KBM-7 (cell line): ENCODE data around the gene HEBP1.

Experiments used
- DNase-seq: peaks from one replicate; pipeline ENCODE4 v3.0.0-alpha.2; 2015
- in situ Hi-C: fragments of 300-500 bp; cut with MboI; formaldehyde crosslinking; loops from 2 replicates; pipeline ENCODE4 v1.14.3; 2020; ENCODE audit warnings: low sequenced_read_pairs, low pct_unique_long_range_greater_than_20kb, mixed read lengths

Gene HEBP1

DNA sequence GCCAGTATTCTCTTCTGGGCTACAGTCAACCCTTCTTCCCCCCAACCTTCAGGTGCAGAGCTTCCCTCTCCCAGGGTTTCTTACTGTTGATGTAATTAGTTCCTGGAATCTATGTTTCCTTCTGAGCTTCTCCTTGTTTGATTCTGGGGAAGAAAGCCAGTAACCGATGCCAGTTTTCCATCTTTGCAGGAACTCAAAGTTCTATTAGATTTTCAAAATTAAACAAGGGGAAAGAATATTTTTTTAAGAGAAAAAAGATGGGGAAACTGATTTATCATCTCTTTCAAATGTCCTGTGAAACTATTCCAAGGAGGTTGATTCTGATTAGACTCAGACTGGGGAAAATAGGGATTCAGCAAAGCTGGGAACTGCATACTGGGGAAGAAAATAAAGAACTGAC lies 26.2 kb upstream of the HEBP1 start:
- in situ Hi-C loops: no loop called here
- no peak for DNase-seq

DNA sequence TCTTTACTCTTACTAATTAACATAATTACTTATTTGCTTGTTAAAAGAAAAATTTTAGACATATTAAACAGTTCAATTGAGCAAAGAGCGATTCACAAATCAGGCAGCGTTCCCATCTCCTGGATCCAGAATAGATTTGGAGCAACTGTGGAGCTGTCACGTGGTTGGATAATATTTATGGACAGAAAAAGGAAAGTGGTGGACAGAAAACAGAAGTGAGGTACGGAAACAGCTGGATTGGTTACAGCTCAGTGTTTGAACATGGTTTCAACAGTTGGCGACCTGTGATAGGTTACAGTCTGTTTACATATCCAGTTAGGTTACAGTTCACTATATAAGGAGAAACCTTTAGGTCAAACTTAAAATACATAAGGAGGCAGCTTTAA lies 24.5 kb upstream of the HEBP1 start:
- in situ Hi-C loops: no loop called here
- DNase-seq: peak; percentile 34

DNA sequence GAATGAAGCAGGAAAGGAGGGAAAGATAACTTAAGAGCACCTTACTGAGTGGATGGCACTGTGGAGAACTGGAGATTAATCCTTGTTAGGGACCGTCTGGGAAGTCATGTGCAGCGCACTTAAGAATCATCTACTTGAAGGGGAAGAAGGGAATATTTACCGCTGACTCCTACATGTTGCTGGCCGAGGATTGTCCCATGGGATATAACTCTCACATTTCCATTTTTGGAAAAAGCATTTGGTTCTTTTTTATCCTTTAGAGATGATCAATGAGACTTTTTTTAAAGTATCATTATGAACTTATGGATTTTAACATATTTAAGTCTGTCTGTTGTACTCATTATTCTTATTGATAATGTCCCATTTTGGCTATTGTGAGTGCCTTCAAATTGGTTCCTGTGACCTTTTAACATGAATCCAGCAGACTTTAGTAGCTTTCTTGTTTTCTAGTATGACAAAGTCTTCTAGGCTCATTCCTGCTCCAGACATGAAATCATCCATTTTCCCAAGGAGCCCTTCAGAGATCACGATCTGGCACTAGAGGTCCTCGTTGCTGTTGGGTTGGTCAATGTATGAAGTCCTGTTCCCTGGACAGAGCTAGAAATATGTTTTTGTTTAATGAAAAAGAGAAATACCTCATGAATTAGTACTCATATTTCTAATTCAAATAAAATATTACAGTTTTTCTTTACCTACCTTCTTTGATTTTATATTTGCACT lies 23.9 kb upstream of the HEBP1 start:
- DNase-seq: peak; percentile 55
- in situ Hi-C loops: no loop called here

DNA sequence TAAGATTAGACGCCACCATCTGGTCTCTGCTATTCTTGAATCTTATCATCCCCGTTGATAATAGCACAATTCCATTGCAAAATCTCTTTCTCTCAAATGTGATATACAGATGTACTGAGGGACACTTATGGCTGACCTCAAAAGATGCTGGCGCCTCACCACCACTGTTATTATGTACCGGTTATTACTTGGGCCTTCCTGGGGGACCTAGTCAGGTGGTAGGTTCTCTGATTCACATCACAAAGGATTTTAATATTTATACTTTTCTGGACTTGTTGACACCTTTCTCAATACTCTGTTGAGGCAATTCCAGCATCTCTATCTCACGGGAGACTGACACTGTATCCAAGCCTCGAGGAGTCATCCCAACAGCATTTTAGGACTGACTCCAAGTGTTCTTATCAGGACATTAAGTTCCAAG lies 22.8 kb upstream of the HEBP1 start:
- in situ Hi-C loops: no loop called here
- DNase-seq: no peak

DNA sequence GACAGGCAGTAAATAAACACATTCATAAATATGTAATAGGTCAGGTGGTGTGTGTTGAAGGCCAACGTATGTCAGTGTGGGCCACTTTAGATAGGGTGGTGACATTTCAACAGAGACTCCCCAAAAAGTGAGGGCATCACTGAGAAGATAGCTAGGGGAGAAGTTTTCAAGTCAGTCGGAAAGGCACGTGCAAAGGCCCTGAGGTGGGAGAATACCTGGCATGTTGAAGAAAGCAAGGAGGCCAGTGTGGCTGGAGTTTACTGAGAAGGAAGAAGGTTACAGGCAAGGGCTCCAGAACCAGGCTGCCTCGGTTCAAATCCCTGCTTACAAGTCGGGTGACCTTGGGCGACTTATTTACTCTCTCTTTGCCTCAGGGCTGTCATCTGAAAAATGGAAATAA lies 11.0 kb upstream of the HEBP1 start:
- in situ Hi-C loops: no loop called here
- no peak for DNase-seq

DNA sequence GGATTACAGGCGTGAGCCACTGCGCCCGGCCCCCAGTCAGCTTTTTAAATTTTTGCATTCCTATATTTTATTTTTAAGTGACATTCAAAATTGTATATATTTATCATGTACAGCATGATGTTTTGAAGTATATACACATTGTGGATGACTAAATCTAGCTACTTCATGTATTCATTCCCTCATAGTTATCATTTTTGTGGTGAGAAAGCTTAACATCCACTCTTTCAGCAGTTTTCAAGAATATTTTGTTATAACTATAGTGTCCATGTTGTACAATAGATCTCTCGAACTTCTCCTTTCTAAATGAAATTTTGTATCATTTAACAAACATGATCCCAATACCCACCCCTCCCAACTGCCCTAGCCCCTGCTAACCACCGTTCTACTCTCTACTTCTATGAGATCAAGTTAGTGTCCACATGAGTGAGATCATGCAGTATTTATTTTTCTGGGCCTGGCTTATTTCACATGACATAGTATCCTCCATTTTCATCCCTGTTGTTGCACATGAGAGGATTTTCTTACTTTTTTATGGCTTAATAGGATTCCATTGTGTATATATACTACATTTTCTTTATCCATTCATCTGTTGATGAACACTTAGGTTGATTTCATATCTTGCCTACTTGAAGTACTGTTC lies 8.8 kb upstream of the HEBP1 start:
- in situ Hi-C loops: no loop called here

DNA sequence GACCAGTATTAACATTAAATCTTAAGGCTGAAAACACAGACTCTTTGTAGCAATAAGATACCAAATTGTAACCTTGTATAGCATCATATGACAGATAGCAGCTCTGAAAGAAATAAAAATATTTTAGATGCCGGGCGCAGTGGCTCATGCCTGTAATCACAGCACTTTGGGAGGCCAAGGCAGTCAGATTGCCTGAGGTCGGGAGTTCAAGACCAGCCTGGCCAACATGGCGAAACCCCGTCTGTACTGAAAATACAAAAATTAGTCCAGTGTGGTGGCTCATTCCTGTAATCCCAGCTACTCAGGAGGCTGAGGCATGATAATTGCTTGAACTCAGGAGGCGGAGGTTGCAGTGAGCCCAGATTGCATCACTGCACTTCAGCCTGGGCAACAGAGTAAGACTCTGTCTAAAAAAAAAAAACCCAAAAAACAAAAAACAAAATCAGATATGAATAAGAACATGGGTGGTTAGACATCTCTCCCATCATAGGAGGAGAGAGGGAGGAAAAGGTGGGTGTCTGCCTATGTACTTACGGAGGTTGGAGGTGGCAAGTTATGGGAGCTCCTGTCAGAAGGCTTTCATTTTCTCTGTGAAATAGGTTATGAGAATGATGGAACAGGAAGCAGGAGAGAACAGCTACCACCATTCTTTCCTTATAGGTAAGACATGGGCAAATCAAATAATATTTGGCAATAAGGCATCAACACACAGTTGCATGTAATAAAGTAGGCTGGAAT lies 7.6 kb upstream of the HEBP1 start:
- in situ Hi-C loops: no loop called here
- no peak for DNase-seq

More for the DNA sequence above, 8.8 kb upstream of the HEBP1 start:
- DNase-seq: no peak

DNA sequence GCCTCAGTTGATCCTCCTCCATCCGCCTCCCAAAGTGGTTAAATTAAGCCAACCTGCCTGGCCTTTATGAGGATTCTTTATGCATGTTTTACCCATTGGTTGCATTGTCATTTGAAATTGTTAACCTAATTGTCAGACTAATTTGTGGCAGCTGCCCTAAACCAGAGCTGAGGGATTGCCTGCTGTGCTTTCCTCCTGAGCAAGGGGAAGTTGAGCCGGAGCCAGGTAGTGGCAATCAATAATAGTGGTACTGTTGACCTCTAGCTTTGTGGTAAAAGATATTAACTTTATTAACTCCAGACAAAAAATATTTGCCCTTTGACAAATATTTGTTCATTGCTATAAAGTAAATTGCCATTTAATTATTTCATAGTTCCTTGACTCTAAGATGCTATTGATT lies 5.6 kb upstream of the HEBP1 start:
- in situ Hi-C loops: no loop called here
- no peak for DNase-seq

DNA sequence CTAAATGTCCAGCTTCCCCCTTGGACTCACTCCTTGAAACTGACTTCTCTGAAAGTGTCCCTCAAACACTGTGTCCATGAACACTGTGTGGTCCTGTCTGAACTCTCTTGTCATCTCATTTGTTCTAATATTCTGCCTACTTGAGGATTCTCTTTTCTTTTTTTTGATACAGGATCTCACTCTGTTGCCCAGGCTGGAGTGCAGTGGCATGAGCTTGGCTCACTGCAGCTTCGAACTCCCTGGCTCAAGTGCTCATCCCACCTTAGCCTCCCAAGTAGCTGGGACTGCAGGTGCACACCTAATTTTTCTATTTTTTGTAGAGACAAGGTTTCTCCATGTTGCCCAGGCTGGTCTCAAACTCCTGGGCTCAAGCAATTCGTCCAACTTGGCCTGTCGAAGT lies 4.9 kb upstream of the HEBP1 start:
- in situ Hi-C loops: no loop called here
- DNase-seq: no peak

DNA sequence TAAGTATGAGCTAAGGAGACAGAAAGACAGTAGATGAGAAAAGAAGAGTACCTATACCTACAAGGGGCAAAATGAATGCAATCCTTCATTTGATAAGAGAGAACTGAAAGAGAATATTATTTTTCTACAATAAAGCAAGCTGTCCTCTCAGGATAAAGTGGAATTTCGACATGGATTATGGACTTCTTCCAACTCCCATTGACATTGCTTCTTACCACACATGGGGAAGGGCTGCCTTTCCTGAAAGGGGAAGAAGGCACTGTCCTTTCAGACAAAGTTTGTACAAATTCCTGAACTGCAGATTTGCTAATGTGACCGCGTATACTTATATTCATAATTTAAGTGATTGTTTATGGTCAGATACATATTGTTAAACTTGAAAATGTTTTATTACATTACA lies 4.3 kb upstream of the HEBP1 start:
- no peak for DNase-seq
- in situ Hi-C loops: no loop called here

DNA sequence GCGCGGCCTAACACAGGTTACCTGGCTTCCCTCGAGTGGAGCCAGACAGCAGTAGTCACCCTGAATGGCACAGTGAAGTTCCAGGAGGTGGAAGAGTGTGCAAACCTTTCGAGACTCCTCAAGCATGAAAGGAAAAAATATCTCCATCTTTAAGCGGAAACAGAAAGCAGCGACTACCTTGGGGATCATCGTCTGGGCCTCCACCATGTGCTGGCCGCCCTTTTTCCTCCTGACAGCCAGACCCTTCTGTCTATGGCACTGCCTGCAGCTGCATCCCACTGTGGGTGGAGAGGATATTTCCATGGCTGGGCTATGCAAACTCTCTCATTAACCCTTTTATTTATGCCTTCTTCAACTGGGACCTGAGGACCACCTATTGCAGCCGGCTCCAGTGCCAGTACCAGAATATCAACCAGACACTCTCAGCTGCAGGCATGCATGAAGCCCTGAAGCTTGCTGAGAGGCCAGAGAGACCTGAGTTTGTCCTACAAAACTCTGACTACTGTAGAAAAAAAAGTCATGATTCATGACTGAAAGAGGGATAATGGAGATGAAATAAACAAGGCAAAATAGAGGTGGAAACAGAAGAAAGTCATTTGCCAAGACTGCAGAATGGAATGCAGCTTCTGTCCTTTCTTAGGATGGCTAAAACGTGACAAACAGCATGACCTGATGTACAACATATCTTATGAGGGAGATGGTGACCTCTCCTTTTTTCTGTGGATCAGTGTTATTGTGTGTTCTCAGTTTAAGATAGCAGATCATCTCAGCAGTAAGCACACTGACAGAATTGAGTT lies 2.4 kb upstream of the HEBP1 start:
- in situ Hi-C loops: no loop called here

DNA sequence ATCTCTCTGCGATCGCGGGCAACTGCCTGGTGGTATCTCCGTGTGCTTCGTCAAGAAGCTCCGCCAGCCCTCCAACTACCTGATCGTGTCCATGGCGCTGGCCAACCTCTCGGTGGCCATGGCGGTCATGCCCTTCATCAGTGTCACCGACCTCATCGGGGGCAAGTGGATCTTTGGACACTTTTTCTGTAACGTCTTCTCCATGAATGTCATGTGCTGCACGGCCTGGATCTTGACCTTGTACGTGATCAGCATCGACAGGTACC lies 1.6 kb upstream of the HEBP1 start:
- DNase-seq: no peak
- in situ Hi-C loops: no loop called here

More for the DNA sequence above, 2.4 kb upstream of the HEBP1 start:
- no peak for DNase-seq

DNA sequence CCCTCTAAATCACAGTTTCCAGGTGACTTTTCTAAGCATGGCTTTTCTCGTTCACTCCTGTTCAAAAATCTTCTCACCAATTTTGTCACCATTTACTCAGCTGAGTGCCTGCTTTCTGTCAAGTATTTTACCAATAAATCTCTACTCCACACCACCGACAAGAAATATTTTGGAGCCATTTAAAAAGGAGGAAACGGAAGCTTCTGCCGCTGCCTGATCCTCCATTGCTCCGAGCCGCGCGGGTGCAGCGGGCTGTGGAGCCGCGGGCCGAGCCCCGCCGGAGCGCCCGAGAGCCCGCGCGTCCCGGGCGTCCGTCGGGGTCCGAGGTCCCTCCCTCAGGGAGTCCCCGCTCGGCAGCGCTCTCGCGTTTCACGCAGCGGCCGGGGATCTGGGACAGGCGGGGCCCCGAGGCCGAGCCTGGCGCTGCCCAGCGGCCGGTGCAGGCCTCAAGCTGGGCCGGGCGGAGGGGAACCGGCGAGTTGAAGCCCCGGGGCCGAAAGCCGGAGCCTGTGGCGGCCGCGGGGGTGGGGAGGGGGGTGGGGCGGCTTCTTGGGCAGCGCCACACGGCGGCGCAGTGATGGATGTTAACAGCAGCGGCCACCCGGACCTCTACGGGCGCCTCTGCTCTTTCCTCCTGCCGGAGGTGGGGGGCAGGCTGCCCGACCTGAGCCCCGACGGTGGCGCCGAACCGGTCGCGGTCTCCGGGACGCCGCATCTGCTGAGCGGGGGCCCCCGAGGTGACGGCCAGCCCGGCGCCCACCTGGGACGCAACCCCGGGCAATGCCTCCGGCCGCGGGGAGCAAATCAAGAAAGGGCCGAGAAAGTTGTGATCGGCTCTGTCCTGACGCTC lies 1.1 kb upstream of the HEBP1 start:
- in situ Hi-C loops: no loop called here
- DNase-seq: peak; percentile 59

DNA sequence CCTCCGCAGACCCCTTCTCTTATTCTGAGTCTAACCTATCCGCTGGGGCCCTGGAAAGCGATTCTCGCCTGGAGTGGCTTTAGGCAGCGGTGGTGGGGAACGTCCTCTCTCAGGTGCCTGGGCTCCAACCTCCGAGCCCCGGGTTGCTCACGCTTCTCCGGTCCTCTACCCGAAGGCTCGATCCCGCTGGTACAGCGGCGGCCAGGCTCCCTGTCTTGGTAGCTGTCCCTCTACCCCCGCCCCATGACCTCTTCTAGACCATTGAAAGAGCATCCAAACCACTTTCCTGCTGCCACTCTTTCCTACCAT lies 505 bp upstream of the HEBP1 start:
- peak; percentile 75 for DNase-seq
- in situ Hi-C loops: no loop called here

DNA sequence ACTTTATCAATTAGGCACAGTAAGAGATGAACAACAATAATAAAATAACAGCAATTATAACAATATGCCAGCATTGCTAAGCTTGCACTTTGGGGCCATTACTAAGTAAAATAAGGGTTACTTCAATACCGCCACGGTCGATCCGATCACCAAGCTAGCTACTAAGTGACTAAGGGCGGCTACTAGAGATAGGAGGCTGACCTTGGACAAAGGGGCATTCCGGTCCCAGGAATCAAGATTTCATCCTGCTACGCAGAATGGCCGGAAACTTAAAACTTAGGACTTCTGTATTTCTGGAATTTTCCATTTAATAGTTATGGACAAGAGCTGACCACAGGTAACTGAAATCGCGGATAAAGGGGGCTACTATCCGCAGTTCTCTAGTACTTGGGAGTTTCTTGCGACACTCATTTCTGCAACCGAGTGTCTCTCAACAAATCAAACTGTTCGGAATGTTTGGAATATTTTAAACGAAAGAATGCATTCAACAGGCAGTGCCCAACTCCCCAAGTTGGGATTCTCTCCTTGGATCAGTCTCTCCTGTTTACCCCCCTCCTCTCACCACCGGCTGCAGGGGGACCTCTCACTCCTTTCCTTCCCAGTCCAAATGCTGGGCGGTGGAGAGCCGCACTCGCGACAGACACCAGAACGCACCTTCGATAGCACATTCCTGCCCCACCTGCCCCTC lies 650 bp downstream of the HEBP1 start:
- in situ Hi-C loops: no loop called here
- no peak for DNase-seq

DNA sequence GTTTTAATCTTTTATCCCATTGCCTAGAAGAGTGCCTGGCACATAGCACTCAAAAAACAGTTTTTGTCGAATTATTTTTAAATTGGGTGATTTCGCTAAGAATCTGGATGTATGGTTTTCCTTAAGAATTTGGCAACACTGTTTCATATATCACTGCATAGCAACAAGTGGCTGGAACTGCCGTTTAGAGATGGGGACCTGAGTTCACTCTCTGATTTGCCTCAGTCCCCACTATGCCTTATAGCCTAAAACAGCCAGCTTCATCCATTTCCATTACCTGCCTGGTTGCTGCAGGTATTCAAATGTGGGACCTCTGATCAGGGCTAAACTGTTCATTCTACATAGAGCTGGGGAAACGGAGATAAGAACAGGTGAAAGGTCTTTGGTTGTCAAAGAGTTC lies 1.8 kb downstream of the HEBP1 start:
- in situ Hi-C loops: no loop called here
- no peak for DNase-seq

DNA sequence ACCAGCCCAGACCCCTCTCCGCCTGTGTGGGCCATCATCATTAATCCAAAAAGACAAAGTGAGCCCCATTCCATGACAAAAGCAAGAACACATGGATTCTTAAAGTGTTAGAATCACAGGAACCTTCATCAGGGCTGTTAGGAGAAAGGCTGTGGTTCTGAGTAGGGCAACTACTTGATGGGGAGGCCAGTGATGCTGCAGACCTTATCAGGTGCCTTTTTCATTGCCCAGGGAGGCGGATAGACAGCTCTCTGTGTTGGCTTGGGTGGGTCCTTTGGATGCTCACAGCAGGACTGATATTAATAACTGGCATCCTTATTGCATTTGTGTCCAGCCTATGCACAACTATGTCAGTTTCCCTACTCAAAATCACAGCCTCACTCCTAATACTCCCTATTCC lies 2.3 kb downstream of the HEBP1 start:
- in situ Hi-C loops: no loop called here
- no peak for DNase-seq

DNA sequence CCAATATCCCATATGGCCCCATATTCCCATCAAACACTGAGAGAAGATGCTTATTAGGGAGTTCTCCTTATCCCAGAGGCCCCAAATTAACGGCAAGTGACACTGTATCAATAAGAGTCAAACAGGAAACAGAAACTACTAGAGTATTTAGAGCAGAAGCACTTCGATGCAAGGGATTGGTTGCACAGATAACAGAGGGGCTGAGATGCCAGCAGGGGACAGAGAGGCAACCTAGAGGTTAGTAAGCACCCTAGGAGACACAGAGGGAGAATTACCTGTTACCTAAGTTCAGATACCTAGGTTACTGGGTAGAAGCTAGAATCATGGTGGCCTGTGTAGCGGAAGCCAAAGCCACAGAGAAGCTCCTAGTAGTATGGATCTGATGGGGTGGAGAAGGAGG lies 2.9 kb downstream of the HEBP1 start:
- in situ Hi-C loops: no loop called here
- no peak for DNase-seq

DNA sequence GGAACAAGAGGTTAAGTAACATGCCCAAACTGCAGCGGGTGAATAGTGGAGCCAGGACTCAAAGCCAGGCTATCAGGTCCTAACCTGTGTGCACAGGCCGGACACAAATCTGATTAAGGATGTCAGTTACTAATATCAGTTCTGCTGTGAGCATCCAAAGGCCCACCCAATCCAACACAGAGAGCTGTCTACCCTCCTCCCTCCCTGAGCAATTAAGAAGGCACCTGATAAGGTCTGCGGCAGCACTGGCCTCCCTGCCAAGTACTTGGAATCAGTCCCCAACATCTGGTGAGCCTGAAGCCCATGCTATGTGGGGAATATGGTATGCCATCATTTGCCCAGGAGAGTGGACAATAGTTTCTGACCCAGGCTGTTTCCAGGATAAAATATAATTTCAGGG lies 3.9 kb downstream of the HEBP1 start:
- in situ Hi-C loops: no loop called here
- no peak for DNase-seq
